ENCODE data around the gene CHAC2. TPM values are rescaled to one million over a fixed set of nuclear protein-coding genes. Genes with fewer than 3 reads are reported as not detected.

CHAC2 gene
- total and polyA plus RNA-seq, 2 of the 4 experiments (the other 2 are of a cell fraction): 2.4 to 3.9 TPM

- Histone ChIP-seq H4K91ac (ENCODE audit: insufficient read depth, low read depth, low read length) (no peak overlapping the region), H3K23ac (ENCODE audit: low read depth, low read length) (peak overlapping the region; percentile 45; the same call in 1 of the 2 replicates), H2AK5ac (ENCODE audit: low read depth, low read length) (no peak overlapping the region), H2AFZ (replicated peaks; ENCODE audit: low read length, poor library complexity) (peak overlapping the region; percentile 98), H3K36me3 (ENCODE audit: control insufficient read depth, insufficient read depth, low read length) (peaks cover under 1% of the 10 kb centered on the region; the same call in 1 of the 2 replicates), H3K9me3 (ENCODE audit: control insufficient read depth, insufficient read depth, low read length) (no peaks in the 10 kb centered on the region), H2BK120ac (ENCODE audit: low read depth, low read length) (no peak overlapping the region), H4K20me1 (ENCODE audit: insufficient read depth, low read length) (no peaks in the 10 kb centered on the region), H2BK5ac (ENCODE audit: low read depth, low read length, poor library complexity, severe bottlenecking) (no peak overlapping the region), H3K4me2 (ENCODE audit: low read depth, low read length) (peak overlapping the region; percentile 98), H3K27ac (ENCODE audit: insufficient read depth, low read length) (peak overlapping the region; percentile 58; the same call in 1 of the 2 replicates), H3K56ac (ENCODE audit: extremely low read depth, insufficient read depth, low read length) (peak overlapping the region; percentile 29; the same call in 1 of the 2 replicates), H4K8ac (ENCODE audit: low read depth in 2 of 2, low read length in 2 of 2) (peak overlapping the region; percentile 29 to 62; a peak in 2 of 4 replicates), H2AK9ac (replicated peaks; ENCODE audit: low read depth, low read length, poor library complexity) (no peak overlapping the region), H3K9ac (ENCODE audit: low read depth, low read length) (peak overlapping the region; percentile 89), H3K27me3 (ENCODE audit: control insufficient read depth, insufficient read depth, low read length) (no peaks in the 10 kb centered on the region), H2BK20ac (ENCODE audit: low read depth, low read length) (no peak overlapping the region), H3K4me3 (ENCODE audit: insufficient read depth, low read depth, low read length) (peak overlapping the region; percentile 70), H3K9me1 (ENCODE audit: insufficient read depth, low read length) (no peaks in the 10 kb centered on the region; the same call in 1 of the 2 replicates), H3K4ac (ENCODE audit: low read depth, low read length) (no peak overlapping the region), H3K4me1 (ENCODE audit: control insufficient read depth, insufficient read depth, low read length) (no peaks in the 10 kb centered on the region), H3K79me1 (ENCODE audit: low read depth in 1 of 2, low read length in 2 of 2) (peaks cover 13 to 47% of the 10 kb centered on the region in 2 experiments), H3K14ac (replicated peaks; ENCODE audit: low read depth, low read length) (peak overlapping the region; percentile 14; the same call in 1 of the 2 replicates), H4K5ac (ENCODE audit: low read depth, low read length) (no peak overlapping the region), H2BK15ac (ENCODE audit: low read depth, low read length) (no peak overlapping the region), H3K18ac (ENCODE audit: low read depth, low read length) (no peak overlapping the region)
- no TSS peak for BruUV-seq (replicated peaks)
- ChIA-PET CTCF (interaction anchor here (0.6 kb wide), 1 partner anchor 14 kb away, joined by 5 read pairs; no protein-coding TSS in a partner anchor), POLR2A (ENCODE audit: unreplicated experiment) (interaction anchor here (0.5 to 0.7 kb wide), 2 partner anchors 48 to 896 kb away, joined by 3 to 5 read pairs; no protein-coding TSS in a partner anchor)
- in situ Hi-C loops (cut with MboI; ENCODE audit: low sequenced_read_pairs): no loop called here
- no peak for TF ChIP-seq SMC3 (IDR thresholded peaks at IDR 0.05; ENCODE audit: low read depth, low read length)
- dilution Hi-C loops (cut with HindIII; ENCODE audit: low sequenced_read_pairs, unreplicated experiment): no loop called here
- WGBS, 2 experiments (ENCODE audit: extremely low coverage in 2 of 2, insufficient read length in 1 of 2): no CpG with 5 or more reads among the region's 12 CpGs
- intact Hi-C loops (cut with micrococcal nuclease): no loop called here
- DNase-seq: no peak
- no peak; the same call in 1 of the 2 replicates for ATAC-seq (ENCODE audit: low read depth)
These were observed 588 bp downstream of the CHAC2 start for GRCh38 chr2:53768242-53768542.

All from IMR-90 (cell line).